HG03439 (cell line): ENCODE measurements around the gene GRB7.
"Not testable (repeated sequence)": the region's sequence is repeated elsewhere in the genome, so short reads cannot be mapped to it uniquely, and the experiment has no call there.

ENCODE experiments used
- ATAC-seq: cut with Tn5 transposase; IDR thresholded peaks from one replicate; pipeline ENCODE4 v1.9.1; 2021; ENCODE audit warnings: mild to moderate bottlenecking, moderate library complexity; ENCODE audit not compliant: unreplicated experiment

Gene GRB7

DNA sequence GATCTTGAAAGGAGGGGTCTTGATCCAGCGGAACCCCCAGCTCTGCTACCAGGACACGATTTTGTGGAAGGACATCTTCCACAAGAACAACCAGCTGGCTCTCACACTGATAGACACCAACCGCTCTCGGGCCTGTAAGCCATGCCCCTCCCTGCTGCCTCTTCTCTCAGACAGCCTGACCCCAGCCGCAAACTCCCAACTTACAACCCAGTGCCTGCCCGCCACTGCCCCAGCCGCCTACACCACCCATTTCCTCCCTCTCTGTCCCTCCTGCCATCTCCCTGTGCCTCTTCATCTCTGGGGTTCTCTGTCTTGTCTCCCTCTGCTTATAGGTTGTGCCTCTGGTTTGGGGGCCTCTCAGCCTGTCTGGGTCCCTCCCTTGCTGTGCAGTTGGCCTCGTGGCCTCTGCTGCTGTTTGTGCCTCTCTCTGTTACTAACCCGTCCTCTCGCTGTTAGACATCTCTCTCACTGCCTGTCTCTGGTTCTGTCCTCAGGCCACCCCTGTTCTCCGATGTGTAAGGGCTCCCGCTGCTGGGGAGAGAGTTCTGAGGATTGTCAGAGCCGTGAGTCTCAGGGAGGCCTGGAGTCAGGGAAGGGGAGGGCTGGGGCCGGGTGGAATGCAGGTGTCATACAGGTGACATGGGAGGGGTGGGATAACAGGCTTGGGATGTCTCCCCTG, 28.3 kb upstream of the GRB7 start:
- no peak for ATAC-seq

DNA sequence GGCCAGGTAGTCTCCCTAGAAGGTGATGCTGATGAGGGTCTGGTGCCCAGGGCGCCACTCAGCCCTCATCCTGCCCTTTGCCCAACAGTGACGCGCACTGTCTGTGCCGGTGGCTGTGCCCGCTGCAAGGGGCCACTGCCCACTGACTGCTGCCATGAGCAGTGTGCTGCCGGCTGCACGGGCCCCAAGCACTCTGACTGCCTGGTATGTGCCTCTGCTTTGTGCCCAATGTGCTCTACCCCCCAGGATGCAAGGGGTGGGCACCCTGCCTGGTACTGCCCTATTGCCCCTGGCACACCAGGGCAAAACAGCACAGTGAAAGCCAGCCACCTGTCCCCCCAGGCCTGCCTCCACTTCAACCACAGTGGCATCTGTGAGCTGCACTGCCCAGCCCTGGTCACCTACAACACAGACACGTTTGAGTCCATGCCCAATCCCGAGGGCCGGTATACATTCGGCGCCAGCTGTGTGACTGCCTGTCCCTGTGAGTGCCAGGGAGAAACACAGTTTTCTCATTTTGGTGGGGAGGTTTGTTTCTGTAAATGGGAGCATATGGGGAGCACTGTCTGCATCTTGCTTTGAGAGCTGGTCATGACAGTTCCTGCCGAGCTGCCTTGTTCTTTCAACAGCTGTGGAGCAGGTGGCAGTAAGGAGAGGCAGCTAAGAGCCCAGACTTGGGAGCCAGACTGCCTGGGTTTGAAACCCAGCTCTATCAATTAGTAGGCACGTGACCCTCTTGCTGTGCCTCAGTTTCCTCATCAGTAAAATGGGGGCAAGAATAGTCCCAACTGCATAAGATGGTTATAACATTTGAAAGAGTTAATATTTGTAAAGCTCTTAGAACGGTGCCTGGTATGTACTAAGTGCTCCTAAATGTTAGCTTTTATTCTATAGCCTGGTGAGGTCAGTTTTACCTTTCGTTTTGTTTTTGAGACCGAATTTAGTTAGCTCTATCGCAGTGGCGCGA, 27.5 kb upstream of the GRB7 start:
- ATAC-seq = no peak

DNA sequence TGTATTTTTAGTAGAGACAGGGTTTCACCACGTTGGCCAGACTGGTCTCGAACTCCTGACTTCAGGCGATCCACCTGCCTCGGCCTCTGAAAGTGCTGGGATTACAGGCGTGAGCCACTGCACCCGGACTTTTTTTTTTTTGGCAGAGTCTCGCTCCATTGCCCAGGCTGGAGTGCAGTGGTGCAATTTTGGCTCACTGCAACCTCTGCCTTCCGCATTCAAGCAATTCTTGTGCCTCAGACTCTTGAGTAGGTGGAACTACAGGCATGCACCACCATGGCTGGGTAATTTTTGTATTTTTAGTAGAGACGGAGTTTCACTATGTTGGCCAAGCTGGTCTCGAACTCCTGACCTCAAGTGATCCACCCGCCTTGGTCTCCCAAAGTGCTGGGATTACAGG, 26.7 kb upstream of the GRB7 start:
- ATAC-seq = not testable (repeated sequence)

- ATAC-seq = no peak
Observed at GRCh38 chr17:39711851-39712250, 25.9 kb upstream of the GRB7 start.

GRCh38 chr17:39714234-39714633, 23.5 kb upstream of the GRB7 start:
- ATAC-seq = no peak

GRCh38 chr17:39715375-39716072, 22.2 kb upstream of the GRB7 start:
- ATAC-seq = no peak

DNA sequence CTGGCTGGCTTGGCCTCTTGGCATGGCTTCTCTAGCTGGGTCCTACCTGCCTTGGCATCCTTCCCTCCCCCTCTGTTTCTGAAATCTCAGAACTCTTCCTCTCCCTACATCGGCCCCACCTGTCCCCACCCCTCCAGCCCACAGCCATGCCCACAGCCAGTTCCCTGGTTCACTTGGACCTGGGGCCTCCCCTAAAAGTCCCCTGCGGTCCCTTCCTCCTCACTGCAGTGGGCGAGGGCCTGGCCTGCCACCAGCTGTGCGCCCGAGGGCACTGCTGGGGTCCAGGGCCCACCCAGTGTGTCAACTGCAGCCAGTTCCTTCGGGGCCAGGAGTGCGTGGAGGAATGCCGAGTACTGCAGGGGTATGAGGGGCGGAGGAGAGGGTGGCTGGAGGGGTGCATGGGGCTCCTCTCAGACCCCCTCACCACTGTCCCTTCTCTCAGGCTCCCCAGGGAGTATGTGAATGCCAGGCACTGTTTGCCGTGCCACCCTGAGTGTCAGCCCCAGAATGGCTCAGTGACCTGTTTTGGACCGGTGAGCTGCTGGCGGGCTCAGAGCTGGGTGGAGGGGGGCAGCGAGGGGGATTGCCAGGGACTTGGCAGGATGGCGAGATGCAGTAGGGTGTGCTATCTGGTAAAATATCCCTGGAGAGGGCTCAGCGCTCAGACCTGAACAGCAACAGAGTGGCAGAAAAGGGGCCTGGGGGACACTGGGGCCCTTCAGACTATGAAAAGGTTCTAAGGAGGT, 21.5 kb upstream of the GRB7 start:
- no peak for ATAC-seq

GRCh38 chr17:39716879-39717536, 20.7 kb upstream of the GRB7 start:
- no peak for ATAC-seq

DNA sequence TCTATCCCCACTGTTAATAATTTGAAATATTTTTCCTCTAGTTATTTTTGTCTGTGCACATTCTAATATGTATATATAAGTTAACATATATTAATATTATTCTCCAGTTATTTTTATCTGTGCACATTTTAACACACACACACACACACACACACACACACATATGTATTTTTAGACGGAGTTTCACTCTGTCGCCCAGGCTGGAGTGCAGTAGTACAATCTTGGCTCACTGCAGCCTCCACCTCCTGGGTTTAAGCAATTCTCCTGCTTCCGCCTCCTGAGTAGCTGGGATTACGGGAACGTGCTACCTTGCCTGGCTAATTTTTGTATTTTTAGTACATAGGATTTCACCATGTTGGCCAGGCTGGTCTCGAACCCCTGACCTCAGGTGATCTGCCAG, 20.1 kb upstream of the GRB7 start:
- ATAC-seq = no peak

DNA sequence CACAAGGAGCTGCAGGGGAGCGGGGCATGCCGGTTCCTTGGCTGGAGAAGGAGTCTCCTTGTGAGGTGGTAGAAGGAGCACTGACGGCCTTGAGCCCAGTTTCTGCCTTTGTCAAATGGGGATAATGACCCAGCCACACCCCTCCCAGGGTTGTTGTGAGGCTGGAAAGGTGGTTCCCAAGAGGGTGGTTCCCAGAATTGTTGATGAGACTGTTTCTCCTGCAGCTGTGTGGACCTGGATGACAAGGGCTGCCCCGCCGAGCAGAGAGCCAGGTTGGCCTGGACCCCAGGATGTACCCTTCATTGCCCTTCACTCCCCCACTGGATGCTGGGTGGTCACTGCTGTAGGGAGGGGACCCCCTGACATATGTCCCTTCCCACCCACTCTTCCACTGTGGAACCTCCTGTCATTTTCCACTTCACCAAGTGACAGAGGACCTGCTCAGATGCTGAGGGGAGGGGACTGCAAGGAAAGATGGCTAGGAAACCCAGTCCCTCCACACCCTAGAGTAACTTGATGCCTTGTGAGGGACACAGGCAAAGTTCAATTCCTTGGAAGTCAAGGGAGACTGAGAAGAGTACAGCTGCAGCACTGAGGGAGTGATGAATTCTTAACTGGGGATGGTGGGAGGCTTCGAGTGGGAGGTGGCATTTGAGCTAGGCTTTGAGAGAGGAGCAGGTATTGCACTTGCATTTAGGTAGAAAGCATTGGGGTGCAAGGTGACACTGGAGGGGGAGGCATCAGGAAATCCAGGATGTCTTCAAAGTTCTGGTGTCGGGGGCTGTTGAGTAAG, 18.0 kb upstream of the GRB7 start:
- no peak for ATAC-seq

DNA sequence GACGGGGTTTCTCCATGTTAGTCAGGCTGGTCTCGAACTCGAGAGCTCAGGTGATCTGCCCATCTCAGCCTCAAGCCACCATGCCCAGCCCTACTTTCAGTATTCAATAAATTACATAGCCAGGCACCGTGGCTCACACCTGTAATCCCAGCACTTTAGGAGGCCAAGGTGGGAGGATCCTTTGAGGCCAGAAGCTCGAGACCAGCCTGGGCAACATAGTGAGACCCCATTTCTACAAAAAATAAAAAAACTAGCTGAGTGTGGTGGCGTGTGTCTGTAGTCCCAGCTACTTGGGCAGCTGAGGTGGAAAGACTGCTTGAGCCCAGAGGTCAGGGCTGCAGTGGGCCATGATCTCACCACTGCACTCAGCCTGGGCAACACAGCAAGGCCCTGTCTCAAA, 15.6 kb upstream of the GRB7 start:
- ATAC-seq = no peak

DNA sequence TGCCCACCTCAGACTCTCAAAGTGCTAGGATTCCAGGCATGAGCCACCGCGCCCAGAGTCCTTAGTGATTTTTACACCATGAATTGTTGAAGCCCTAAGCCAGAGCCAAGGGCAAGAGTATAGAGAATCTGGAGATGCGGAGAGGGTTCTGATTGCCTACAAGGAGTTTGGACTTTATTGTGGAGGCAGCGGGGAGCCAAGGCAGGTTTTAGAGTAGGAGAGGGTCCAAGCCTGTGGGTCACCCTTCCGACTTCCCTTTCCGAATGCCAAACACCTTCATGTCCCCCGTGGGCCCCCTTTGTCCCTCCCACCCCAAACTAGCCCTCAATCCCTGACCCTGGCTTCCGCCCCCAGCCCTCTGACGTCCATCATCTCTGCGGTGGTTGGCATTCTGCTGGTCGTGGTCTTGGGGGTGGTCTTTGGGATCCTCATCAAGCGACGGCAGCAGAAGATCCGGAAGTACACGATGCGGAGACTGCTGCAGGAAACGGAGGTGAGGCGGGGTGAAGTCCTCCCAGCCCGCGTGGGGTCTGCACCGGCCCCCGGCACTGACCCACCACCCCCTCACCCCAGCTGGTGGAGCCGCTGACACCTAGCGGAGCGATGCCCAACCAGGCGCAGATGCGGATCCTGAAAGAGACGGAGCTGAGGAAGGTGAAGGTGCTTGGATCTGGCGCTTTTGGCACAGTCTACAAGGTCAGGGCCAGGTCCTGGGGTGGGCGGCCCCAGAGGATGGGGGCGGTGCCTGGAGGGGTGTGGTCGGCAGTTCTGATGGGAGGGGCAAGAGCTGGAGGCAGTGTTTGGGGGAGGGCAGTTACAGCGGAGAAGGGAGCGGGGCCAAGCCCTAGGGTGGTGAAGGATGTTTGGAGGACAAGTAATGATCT, 14.5 kb upstream of the GRB7 start:
- ATAC-seq = no peak

- no peak for ATAC-seq
Observed at GRCh38 chr17:39724731-39725130, 13.0 kb upstream of the GRB7 start.

DNA sequence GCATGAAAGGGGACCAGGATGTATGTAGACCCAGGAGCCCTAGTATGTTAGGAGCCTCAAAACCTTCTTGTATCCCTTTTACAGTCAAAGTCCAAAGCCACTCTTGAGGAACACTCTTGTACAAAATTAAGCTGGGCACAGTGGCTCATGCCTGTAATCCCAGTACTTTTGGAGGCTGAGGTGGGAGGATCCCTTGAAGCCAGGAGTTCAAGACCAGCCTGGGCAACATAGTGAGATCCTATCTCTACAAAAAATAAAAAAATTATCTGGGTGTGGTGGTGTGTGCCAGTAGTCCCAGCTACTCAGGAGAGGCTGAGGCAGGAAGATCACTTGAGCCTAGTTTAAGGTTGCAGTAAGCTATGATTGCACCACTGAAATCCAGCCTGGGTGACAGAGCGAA, 11.8 kb upstream of the GRB7 start:
- not testable (repeated sequence) for ATAC-seq

- no peak for ATAC-seq
Observed at GRCh38 chr17:39726617-39727016, 11.1 kb upstream of the GRB7 start.

GRCh38 chr17:39727556-39727955, 10.2 kb upstream of the GRB7 start:
- no peak for ATAC-seq

GRCh38 chr17:39729280-39729851, 8.4 kb upstream of the GRB7 start:
- ATAC-seq = no peak
